ENCODE measurements around the gene IGF2R.

The IGF2R gene

DNA sequence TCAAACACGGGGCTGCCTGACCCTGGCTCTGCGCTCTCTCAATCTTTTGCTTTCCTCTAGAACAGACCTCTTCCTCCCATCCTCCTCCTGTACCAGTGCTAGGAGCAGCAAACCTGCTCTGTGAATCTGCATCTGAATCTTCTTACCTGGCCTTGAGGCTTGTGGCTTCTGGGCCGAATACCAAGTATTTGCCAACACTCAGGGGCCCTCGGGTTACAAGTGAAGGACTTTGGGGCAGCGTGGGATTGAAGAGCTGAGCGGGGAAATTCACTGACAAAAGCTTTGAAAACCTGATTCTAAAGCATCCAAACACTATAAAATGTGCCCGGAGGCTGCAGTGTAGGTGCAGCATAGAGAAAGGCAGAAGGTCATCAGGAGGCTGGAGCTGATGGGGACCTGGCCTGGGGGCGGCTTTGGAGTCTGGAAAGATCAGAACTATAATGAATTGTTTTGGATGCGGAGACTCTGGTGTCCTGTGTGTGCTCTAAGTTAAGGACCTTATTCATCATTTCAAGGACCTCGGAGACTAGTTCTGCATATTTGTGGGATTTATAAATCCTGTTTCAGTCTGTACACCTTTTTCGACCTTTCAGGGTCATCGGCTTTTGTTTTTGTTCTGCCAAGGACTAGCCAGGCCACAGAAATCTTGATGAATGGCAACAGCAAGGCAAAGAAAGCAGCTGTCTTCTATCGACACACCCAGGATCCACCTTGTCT is 16.4 kb upstream of the IGF2R start:
- no peak overlapping the region for H3K4me3 ChIP-seq (ENCODE audit: control insufficient read depth, low read depth, low read length)
- DNase-seq (ENCODE audit: low read depth): no peak
- TF ChIP-seq, protein P1, sequence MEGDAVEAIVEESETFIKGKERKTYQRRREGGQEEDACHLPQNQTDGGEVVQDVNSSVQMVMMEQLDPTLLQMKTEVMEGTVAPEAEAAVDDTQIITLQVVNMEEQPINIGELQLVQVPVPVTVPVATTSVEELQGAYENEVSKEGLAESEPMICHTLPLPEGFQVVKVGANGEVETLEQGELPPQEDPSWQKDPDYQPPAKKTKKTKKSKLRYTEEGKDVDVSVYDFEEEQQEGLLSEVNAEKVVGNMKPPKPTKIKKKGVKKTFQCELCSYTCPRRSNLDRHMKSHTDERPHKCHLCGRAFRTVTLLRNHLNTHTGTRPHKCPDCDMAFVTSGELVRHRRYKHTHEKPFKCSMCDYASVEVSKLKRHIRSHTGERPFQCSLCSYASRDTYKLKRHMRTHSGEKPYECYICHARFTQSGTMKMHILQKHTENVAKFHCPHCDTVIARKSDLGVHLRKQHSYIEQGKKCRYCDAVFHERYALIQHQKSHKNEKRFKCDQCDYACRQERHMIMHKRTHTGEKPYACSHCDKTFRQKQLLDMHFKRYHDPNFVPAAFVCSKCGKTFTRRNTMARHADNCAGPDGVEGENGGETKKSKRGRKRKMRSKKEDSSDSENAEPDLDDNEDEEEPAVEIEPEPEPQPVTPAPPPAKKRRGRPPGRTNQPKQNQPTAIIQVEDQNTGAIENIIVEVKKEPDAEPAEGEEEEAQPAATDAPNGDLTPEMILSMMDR (conservative IDR thresholded peaks at IDR 0.05; ENCODE audit: control insufficient read depth, insufficient read depth, low read depth, low read length): no peak

DNA sequence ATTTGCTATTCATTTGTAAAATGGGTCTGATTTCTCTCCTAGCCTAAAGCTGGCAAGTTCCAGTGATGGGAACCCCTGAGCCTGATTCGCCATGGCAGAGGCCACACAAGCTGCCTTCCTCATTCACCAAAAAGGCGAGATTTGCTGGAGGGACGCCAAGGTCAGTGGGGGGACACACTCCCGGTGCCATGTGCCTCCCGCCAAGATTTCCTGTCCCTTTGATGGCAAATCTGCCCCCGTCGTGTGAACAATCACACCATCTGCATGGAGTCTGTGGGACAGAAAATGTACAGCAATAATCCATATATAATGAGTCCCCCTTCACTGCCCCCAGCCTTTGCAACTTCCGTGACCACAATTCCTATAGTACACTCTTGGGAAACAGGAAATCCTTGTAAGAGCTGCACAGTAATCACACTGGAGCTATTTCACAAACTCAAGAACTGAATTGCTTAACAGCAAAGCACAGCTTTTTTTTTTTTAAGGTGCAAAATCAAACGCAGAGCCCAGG is 15.7 kb upstream of the IGF2R start:
- peak; percentile 84 for DNase-seq (ENCODE audit: low read depth)
- TF ChIP-seq, protein P1 (conservative IDR thresholded peaks at IDR 0.05; ENCODE audit: control insufficient read depth, insufficient read depth, low read depth, low read length): no peak
- H3K4me3 ChIP-seq (ENCODE audit: control insufficient read depth, low read depth, low read length): no peak overlapping the region

DNA sequence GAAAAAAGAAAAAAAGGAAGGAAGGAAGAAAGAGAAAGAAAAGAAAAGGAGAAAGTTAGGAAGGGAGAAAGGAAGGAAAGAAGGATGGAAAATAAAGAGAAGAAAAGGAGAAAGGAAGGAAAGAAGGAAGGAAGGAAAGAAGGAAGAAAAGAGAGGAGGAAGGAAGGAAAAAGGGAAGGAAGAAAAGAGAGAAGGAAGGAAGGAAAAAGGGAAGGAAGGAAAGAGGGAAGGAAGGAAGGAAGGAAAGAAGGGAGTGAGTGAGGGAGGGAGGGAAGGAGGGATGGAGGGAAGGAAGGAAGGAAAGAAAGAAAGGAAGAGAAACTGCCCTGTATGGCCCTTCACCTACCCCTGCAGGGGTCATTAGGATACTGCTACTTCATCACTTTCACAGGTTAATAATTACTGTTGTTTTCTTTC is 12.9 kb upstream of the IGF2R start:
- no peak overlapping the region for H3K4me3 ChIP-seq (ENCODE audit: control insufficient read depth, low read depth, low read length)
- TF ChIP-seq, protein P1 (conservative IDR thresholded peaks at IDR 0.05; ENCODE audit: control insufficient read depth, insufficient read depth, low read depth, low read length): no peak
- no peak for DNase-seq (ENCODE audit: low read depth)

DNA sequence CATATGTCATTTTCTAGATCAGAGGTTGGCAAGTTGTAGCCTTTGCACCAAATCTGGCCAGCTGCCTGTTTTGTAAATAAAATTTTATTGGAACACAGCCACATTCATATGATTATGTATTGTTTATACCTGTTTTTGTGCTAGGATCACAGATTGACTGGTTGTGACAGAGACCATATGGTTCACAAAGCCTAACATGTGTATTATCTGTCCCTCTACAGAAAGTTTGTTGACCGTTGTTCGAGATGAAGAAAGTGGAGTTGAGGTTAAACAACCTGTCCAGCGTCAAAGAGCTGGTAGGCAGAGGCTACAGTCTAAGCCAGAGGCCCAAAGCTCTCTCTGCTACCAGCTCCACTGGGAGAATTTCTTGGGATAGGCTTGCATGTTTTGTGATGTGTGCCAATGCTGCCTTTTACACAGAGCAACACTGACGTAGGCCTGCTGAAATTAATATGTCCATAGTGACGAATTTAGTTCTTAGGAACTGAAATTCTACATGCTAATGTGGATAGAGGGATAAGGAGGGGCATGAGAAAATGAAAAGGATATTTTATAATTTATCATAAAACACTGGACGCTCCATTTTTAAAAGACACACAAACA is 11.7 kb upstream of the IGF2R start:
- TF ChIP-seq, protein P1 (conservative IDR thresholded peaks at IDR 0.05; ENCODE audit: control insufficient read depth, insufficient read depth, low read depth, low read length): no peak
- no peak overlapping the region for H3K4me3 ChIP-seq (ENCODE audit: control insufficient read depth, low read depth, low read length)
- no peak for DNase-seq (ENCODE audit: low read depth)

DNA sequence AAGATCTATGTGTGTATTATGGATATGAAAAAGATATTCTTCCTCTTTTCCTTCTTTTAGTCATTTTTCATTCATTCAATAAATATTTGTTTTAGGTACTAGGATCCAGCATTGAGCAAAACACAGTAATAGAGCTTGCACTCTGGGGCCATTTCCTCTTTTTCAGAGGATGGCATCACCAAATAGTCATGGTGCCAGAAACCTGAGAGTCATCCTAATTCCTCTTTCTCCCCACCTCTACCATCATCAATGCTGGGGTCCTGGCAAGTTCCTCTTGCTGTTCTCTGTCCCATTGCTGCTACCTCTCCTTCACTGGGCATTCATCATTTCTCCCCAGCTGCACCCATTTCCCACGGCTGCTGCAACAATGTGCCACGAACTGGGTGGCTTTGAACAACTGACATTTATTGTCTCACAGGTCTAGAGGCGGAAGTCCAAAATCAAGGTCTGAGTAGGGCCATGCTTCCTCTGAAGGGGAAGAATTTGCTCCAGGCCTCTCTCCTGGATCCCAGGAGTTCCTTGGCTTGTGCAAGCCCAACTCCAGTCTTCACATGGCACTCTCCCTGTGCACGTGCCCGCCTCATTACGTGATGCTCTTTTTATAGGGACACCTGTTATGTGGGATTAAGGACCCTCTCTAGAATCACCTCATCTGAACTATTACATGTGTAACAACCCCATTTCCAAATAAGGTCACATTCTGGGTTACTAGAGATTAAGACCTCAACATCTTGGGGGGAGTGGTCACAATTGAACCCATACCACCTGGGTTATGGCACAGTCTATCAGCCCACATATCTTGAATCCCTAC is 9.5 kb upstream of the IGF2R start:
- H3K4me3 ChIP-seq (ENCODE audit: control insufficient read depth, low read depth, low read length): no peak overlapping the region
- DNase-seq (ENCODE audit: low read depth): no peak
- TF ChIP-seq, protein P1 (conservative IDR thresholded peaks at IDR 0.05; ENCODE audit: control insufficient read depth, insufficient read depth, low read depth, low read length): no peak

DNA sequence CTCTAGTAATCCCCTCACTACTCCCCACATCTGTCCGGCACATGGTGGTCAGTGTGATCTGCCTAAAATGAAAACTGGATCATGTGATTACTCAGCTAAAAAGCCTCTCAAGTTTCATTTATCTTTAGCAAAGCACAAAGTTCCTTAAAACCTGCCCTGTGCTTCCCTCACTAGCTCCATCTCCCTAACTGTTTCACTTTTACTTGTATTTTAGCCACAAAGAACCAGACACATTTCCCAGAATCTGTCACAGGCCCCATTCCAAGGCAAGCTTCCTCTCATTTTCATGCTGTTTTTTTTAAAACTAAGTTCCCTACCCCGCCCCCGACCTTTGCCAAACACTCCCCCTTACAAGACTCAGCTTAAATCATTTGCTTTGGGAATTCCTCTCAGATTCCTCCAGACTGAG is 8.9 kb upstream of the IGF2R start:
- DNase-seq (ENCODE audit: low read depth): peak; percentile 68
- no peak overlapping the region for H3K4me3 ChIP-seq (ENCODE audit: control insufficient read depth, low read depth, low read length)
- TF ChIP-seq, protein P1 (conservative IDR thresholded peaks at IDR 0.05; ENCODE audit: control insufficient read depth, insufficient read depth, low read depth, low read length): no peak
